Upper lobe of left lung (tissue), 6 donors: ENCODE data around the gene RALA. TPM values are rescaled to one million over a fixed set of nuclear protein-coding genes. Genes with fewer than 3 reads are reported as not detected.
A peak's percentile ranks its signal among the peaks of the same experiment; 100 is the strongest.

Source experiments
- ATAC-seq, 2 donors: fragments of 200-7000 bp; cut with Tn5 transposase; one replicate each; pipeline ENCODE4 v1.9.1; 2022; ENCODE audit warnings: mild to moderate bottlenecking in 2 of 2, moderate library complexity in 2 of 2; ENCODE audit not compliant: low FRiP score in 2 of 2
- DNase-seq, 2 donors: peaks; one replicate each; pipeline ENCODE4 v3.0.0-alpha.2; 2019 to 2020
- H3K27ac ChIP-seq, 4 donors: fragments of 200-600 bp; sonication (generic); one replicate each; pipeline ENCODE4 v1.5.1; 2016 to 2019
- H3K27me3 ChIP-seq, 4 donors: fragments of 200-600 bp; sonication (generic); one replicate each; pipeline ENCODE4 v1.5.1; 2017 to 2019
- H3K36me3 ChIP-seq, 4 donors: fragments of 200-600 bp; sonication (generic); one replicate each; pipeline ENCODE4 v1.5.1; 2016 to 2019
- H3K4me1 ChIP-seq, 4 donors: fragments of 200-600 bp; sonication (generic); one replicate each; pipeline ENCODE4 v1.5.1; 2018 to 2019
- H3K4me3 ChIP-seq, 4 donors: fragments of 200-600 bp; sonication (generic); one replicate each; pipeline ENCODE4 v1.5.1; 2017 to 2019; ENCODE audit warnings: mild to moderate bottlenecking in 2 of 4, moderate library complexity in 1 of 4
- H3K9me3 ChIP-seq, 4 donors: fragments of 200-600 bp; sonication (generic); one replicate each; pipeline ENCODE4 v1.5.1; 2018 to 2019
- CTCF ChIP-seq, 6 experiments: fragments of 450-650 bp in 4 of 6; fragments of 200-600 bp in 2 of 6; sonication (generic) in 2 of 6; IDR thresholded peaks; one replicate each; pipeline ENCODE4 v1.5.1; 2016 to 2019; ENCODE audit warnings: antibody characterized with exemption in 6 of 6
- EP300 ChIP-seq, 4 donors: sonication (generic); formaldehyde crosslinking; IDR thresholded peaks; one replicate each; pipeline ENCODE4 v1.5.1; 2017; ENCODE audit warnings: antibody characterized with exemption in 4 of 4, control low read depth in 2 of 4
- POLR2A ChIP-seq, 4 donors: fragments of 450-650 bp; IDR thresholded peaks; one replicate each; pipeline ENCODE4 v1.5.1; 2016 to 2017; ENCODE audit warnings: antibody characterized with exemption in 4 of 4, mild to moderate bottlenecking in 2 of 4
- POLR2AphosphoS5 ChIP-seq, 2 donors: sonication (generic); formaldehyde crosslinking; IDR thresholded peaks; one replicate each; pipeline ENCODE4 v1.5.1; 2017; ENCODE audit warnings: antibody characterized with exemption in 2 of 2
- WGBS, 2 donors: methylation state at CpG; one replicate each; pipeline ENCODE4 v1.1.5; 2017 to 2018; 5-methylcytosine and 5-hydroxymethylcytosine counted together
- total RNA-seq, 6 donors: library from RNA; depleted of rRNA in 4 of 6; stranded (reverse); fragments of >200 nt in 4 of 6; gene quantifications; one replicate each; pipeline versions ENCODE4 v1.1.0 to v1.2.1, GENCODE V29; 2016 to 2021
- donor health status: DM: no; HTN: no; CAD: no; lungs with moderate emphysema.
- donor health status: DM: no; HTN: yes; CAD: no; lungs with severe emphysema.

Gene RALA
- total RNA-seq, 6 donors from 2014 or later = 7.3 to 45.1 (median 33.5) TPM

- DNase-seq (peak in 1 of 2 donors; percentile 89), ATAC-seq (peak in 1 of 2 donors; percentile 90)
- H3K27me3 ChIP-seq = no peaks in the 10 kb centered on the region
- no peaks in the 10 kb centered on the region for H3K36me3 ChIP-seq
- H3K4me3 ChIP-seq = peak overlapping the region in 3 of 4 donors; percentile 22 to 39 (median 31)
- H3K4me1 ChIP-seq = peaks cover 5 to 18% (median 11%) of the 10 kb centered on the region in 4 donors
- no peak for TF ChIP-seq POLR2A (IDR thresholded peaks at IDR 0.05)
- TF ChIP-seq EP300 (IDR thresholded peaks at IDR 0.05) = peak in 1 of 4 donors; percentile 33
- 9 to 17% methylated on average over 15 to 28 of the region's 36 CpGs for WGBS, 2 donors
- peak overlapping the region; percentile 72 to 91 (median 82) for H3K27ac ChIP-seq
- H3K9me3 ChIP-seq = no peaks in the 10 kb centered on the region
These were observed 14.0 kb upstream of the RALA start for GRCh38 chr7:39609113-39609934.

GRCh38 chr7:39609935-39610263 is 13.5 kb upstream of the RALA start:
- no peaks in the 10 kb centered on the region for H3K27me3 ChIP-seq
- peak overlapping the region in 3 of 4 donors; percentile 22 to 39 (median 31) for H3K4me3 ChIP-seq
- WGBS, 2 donors = 64 to 81% methylated on average over 5 of the region's 5 CpGs
- no peak for TF ChIP-seq POLR2AphosphoS5 (IDR thresholded peaks at IDR 0.05)
- TF ChIP-seq CTCF (IDR thresholded peaks at IDR 0.05) = no peak
- DNase-seq = no peak
- H3K4me1 ChIP-seq = peaks cover 5 to 18% (median 13%) of the 10 kb centered on the region in 4 donors
- no peaks in the 10 kb centered on the region for H3K9me3 ChIP-seq
- H3K36me3 ChIP-seq = no peaks in the 10 kb centered on the region
- ATAC-seq = peak in 1 of 2 donors; percentile 27
- peak overlapping the region; percentile 72 to 91 (median 82) for H3K27ac ChIP-seq

GRCh38 chr7:39613577-39613976 is 9.8 kb upstream of the RALA start:
- TF ChIP-seq POLR2AphosphoS5 (IDR thresholded peaks at IDR 0.05) (no peak), EP300 (IDR thresholded peaks at IDR 0.05) (no peak), POLR2A (IDR thresholded peaks at IDR 0.05) (no peak), CTCF (IDR thresholded peaks at IDR 0.05) (no peak)
- Histone ChIP-seq H3K4me3 (no peak overlapping the region), H3K4me1 (peaks cover 5 to 18% (median 9%) of the 10 kb centered on the region in 4 donors), H3K27me3 (no peaks in the 10 kb centered on the region), H3K36me3 (no peaks in the 10 kb centered on the region), H3K9me3 (no peaks in the 10 kb centered on the region), H3K27ac (peak overlapping the region in 2 of 4 donors; percentile 32 to 44)
- no peak for DNase-seq
- WGBS, 2 donors = 70 to 83% methylated on average over 4 of the region's 4 CpGs
- no peak for ATAC-seq

- Histone ChIP-seq H3K9me3 (no peaks in the 10 kb centered on the region), H3K27me3 (no peaks in the 10 kb centered on the region), H3K4me3 (no peak overlapping the region), H3K36me3 (no peaks in the 10 kb centered on the region), H3K27ac (peak overlapping the region in 2 of 4 donors; percentile 32 to 44), H3K4me1 (peaks cover 5 to 13% (median 8%) of the 10 kb centered on the region in 4 donors)
- ATAC-seq (no peak), DNase-seq (no peak)
- TF ChIP-seq POLR2A (IDR thresholded peaks at IDR 0.05) = no peak
- TF ChIP-seq CTCF (IDR thresholded peaks at IDR 0.05) = no peak
- TF ChIP-seq EP300 (IDR thresholded peaks at IDR 0.05) = no peak
- no peak for TF ChIP-seq POLR2AphosphoS5 (IDR thresholded peaks at IDR 0.05)
- 88 to 95% methylated on average over 2 of the region's 2 CpGs for whole genome bisulfite sequencing, 2 donors
These were observed 9.1 kb upstream of the RALA start for GRCh38 chr7:39614299-39614698.

GRCh38 chr7:39615350-39615975 is 7.9 kb upstream of the RALA start:
- H3K4me1 ChIP-seq = peaks cover 0 to 6% (median under 1%) of the 10 kb centered on the region in 4 donors
- H3K9me3 ChIP-seq = no peaks in the 10 kb centered on the region
- DNase-seq = no peak
- H3K27ac ChIP-seq = no peak overlapping the region
- no peaks in the 10 kb centered on the region for H3K36me3 ChIP-seq
- ATAC-seq = no peak
- H3K4me3 ChIP-seq = no peak overlapping the region
- H3K27me3 ChIP-seq = no peaks in the 10 kb centered on the region
- WGBS, 2 donors = 80 to 88% methylated on average over 1 of the region's 1 CpG
- TF ChIP-seq CTCF (IDR thresholded peaks at IDR 0.05) (no peak), EP300 (IDR thresholded peaks at IDR 0.05) (no peak), POLR2A (IDR thresholded peaks at IDR 0.05) (no peak), POLR2AphosphoS5 (IDR thresholded peaks at IDR 0.05) (no peak)
